Measurements from ENCODE around the gene SLC44A1.
A peak's percentile ranks its signal among the peaks of the same experiment; 100 is the strongest.

SLC44A1 gene

GRCh38 chr9:105290954-105291353 lies 46.5 kb downstream of the SLC44A1 start:
- Mint-ChIP-seq H3K4me3 (no peak overlapping the region), H3K4me1 (ENCODE audit: low read depth) (peaks cover 63% of the 10 kb centered on the region), H3K27me3 (no peaks in the 10 kb centered on the region), H3K27ac (no peak overlapping the region), H3K36me3 (ENCODE audit: low read depth) (peaks cover 17% of the 10 kb centered on the region), H3K9me3 (no peaks in the 10 kb centered on the region)
- intact Hi-C loops (cut with micrococcal nuclease): no loop called here

GRCh38 chr9:105291422-105291859 lies 47.0 kb downstream of the SLC44A1 start:
- H3K4me3 Mint-ChIP-seq: no peak overlapping the region
- peaks cover 65% of the 10 kb centered on the region for H3K4me1 Mint-ChIP-seq (ENCODE audit: low read depth)
- no peak overlapping the region for H3K27ac Mint-ChIP-seq
- intact Hi-C loops (cut with micrococcal nuclease): no loop called here
- no peaks in the 10 kb centered on the region for H3K27me3 Mint-ChIP-seq
- no peaks in the 10 kb centered on the region for H3K9me3 Mint-ChIP-seq
- H3K36me3 Mint-ChIP-seq (ENCODE audit: low read depth): peaks cover 13% of the 10 kb centered on the region

- Mint-ChIP-seq H3K27ac (no peak overlapping the region), H3K27me3 (no peaks in the 10 kb centered on the region), H3K4me3 (no peak overlapping the region), H3K4me1 (ENCODE audit: low read depth) (peaks cover 70% of the 10 kb centered on the region), H3K9me3 (no peaks in the 10 kb centered on the region), H3K36me3 (ENCODE audit: low read depth) (peaks cover 13% of the 10 kb centered on the region)
- intact Hi-C loops (cut with micrococcal nuclease): no loop called here
Observed at GRCh38 chr9:105291938-105292337, 47.5 kb downstream of the SLC44A1 start.

- peaks cover 23% of the 10 kb centered on the region for H3K36me3 Mint-ChIP-seq (ENCODE audit: low read depth)
- intact Hi-C loops (cut with micrococcal nuclease): no loop called here
Observed at GRCh38 chr9:105293408-105293807, 49.0 kb downstream of the SLC44A1 start.

DNA sequence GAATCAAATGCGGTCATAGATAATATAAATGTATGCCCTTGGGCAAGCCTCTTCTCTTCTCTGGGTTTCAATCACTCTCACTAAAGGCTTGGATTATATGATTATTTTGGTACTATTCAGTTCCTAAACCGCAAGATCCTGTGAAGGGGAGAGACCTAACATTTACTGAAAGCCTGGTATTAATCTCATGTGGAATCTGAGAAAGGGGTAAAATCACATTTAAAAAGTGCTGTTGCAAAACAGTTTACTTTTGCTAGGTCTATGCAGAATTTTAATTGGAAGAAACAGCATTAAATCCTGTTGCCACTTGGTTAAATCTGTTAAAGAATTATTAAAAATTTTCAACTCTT lies 50.7 kb downstream of the SLC44A1 start:
- Mint-ChIP-seq H3K4me1 (ENCODE audit: low read depth) (peaks cover 90% of the 10 kb centered on the region), H3K4me3 (no peak overlapping the region), H3K9me3 (no peaks in the 10 kb centered on the region), H3K27me3 (no peaks in the 10 kb centered on the region), H3K36me3 (ENCODE audit: low read depth) (peaks cover 41% of the 10 kb centered on the region), H3K27ac (peak overlapping the region; percentile 80)
- intact Hi-C loops (cut with micrococcal nuclease): no loop called here

More at GRCh38 chr9:105293408-105293807, 49.0 kb downstream of the SLC44A1 start:
- peaks cover 84% of the 10 kb centered on the region for H3K4me1 Mint-ChIP-seq (ENCODE audit: low read depth)
- H3K4me3 Mint-ChIP-seq: no peak overlapping the region
- H3K27me3 Mint-ChIP-seq: no peaks in the 10 kb centered on the region
- no peaks in the 10 kb centered on the region for H3K9me3 Mint-ChIP-seq
- no peak overlapping the region for H3K27ac Mint-ChIP-seq

- no peaks in the 10 kb centered on the region for H3K27me3 Mint-ChIP-seq
- H3K4me3 Mint-ChIP-seq: no peak overlapping the region
- H3K4me1 Mint-ChIP-seq (ENCODE audit: low read depth): peaks cover 84% of the 10 kb centered on the region
- peaks cover 49% of the 10 kb centered on the region for H3K36me3 Mint-ChIP-seq (ENCODE audit: low read depth)
- no peaks in the 10 kb centered on the region for H3K9me3 Mint-ChIP-seq
- intact Hi-C loops (cut with micrococcal nuclease): no loop called here
- peak overlapping the region; percentile 52 for H3K27ac Mint-ChIP-seq
Observed at GRCh38 chr9:105295986-105296385, 51.5 kb downstream of the SLC44A1 start.

DNA sequence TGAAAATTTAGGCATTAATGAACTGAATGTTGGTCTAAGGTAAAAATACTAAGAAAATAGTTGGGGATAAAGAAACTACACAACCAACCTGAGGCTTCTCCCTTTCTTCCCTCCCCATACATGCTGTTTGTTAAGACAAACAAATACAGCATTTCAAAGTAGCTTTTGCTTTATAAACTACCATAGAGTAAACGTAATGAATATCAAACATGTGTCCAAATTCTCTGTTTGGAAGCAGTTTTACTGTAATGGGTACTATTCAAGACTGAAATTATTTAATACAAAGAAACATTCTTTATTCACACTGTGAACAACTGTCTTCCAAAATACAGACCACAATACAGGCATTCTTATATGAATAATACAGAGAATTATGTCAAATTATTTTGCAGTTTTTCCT lies 52.0 kb downstream of the SLC44A1 start:
- Mint-ChIP-seq H3K27ac (peak overlapping the region; percentile 52), H3K4me3 (no peak overlapping the region), H3K9me3 (no peaks in the 10 kb centered on the region), H3K4me1 (ENCODE audit: low read depth) (peaks cover 80% of the 10 kb centered on the region), H3K27me3 (no peaks in the 10 kb centered on the region), H3K36me3 (ENCODE audit: low read depth) (peaks cover 47% of the 10 kb centered on the region)
- intact Hi-C loops (cut with micrococcal nuclease): no loop called here

DNA sequence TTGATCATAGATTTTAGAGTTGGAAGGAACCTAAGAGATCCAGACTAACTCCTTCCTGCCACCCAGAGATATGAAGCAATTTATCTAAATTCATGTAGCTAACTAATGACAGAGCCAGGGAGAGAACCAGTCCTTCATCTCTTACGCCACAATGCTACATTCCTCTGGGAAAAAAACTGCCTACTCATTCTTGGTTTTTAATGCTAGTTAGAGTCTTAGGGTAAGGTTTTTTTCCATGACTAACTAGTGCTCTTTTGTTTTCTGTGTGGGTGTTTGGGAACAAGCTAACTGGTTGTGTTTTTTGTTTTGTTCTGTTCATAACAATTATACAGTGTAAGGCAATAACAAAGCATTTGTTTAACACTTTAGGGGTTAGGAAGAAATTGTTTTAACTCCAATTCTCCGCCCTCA lies 52.4 kb downstream of the SLC44A1 start:
- intact Hi-C loops (cut with micrococcal nuclease): no loop called here
- peak overlapping the region; percentile 52 for H3K27ac Mint-ChIP-seq
- peaks cover 47% of the 10 kb centered on the region for H3K36me3 Mint-ChIP-seq (ENCODE audit: low read depth)

DNA sequence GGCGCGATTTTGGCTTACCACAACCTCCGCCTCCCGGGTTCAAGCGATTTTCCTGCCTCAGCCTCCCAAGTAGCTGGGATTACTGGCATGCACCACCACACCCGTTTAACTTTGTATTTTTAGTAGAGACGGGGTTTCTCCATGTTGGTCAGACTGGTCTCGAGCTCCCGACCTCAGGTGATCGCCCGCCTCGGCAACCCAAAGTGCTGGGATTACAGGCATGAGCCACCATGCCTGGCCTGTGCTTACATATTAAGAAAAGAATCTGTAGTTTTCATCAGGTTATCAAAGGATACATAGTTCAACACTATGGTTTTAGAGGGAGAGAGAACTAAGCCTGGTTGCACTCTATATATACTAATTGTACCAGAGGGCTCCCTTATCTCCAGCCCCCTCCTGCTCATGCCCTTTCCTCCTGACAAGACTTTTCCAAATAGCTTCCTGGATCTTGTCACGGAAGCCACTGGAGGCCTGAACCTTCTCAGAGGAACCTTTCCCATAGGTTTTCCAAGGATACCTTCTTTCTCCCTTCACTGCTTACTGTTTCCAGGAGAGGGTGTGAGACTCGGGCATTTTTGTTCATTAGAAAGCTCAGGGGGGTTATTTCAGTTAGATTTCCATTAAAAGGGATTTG lies 53.1 kb downstream of the SLC44A1 start:
- Mint-ChIP-seq H3K4me3 (no peak overlapping the region), H3K27ac (peak overlapping the region; percentile 52), H3K4me1 (ENCODE audit: low read depth) (peaks cover 80% of the 10 kb centered on the region), H3K27me3 (no peaks in the 10 kb centered on the region), H3K36me3 (ENCODE audit: low read depth) (peaks cover 54% of the 10 kb centered on the region), H3K9me3 (no peaks in the 10 kb centered on the region)
- intact Hi-C loops (cut with micrococcal nuclease): no loop called here

More for the DNA sequence above, 52.4 kb downstream of the SLC44A1 start:
- Mint-ChIP-seq H3K9me3 (no peaks in the 10 kb centered on the region), H3K4me1 (ENCODE audit: low read depth) (peaks cover 79% of the 10 kb centered on the region), H3K27me3 (no peaks in the 10 kb centered on the region), H3K4me3 (no peak overlapping the region)

- intact Hi-C loops (cut with micrococcal nuclease): no loop called here
Observed at GRCh38 chr9:105299190-105299854, 54.9 kb downstream of the SLC44A1 start.

GRCh38 chr9:105302728-105303127 lies 58.3 kb downstream of the SLC44A1 start:
- intact Hi-C loops (cut with micrococcal nuclease): no loop called here
- Mint-ChIP-seq H3K36me3 (ENCODE audit: low read depth) (peaks cover 63% of the 10 kb centered on the region), H3K9me3 (no peaks in the 10 kb centered on the region), H3K27ac (no peak overlapping the region), H3K4me3 (no peak overlapping the region), H3K27me3 (no peaks in the 10 kb centered on the region), H3K4me1 (ENCODE audit: low read depth) (peaks cover 64% of the 10 kb centered on the region)

More at GRCh38 chr9:105299190-105299854, 54.9 kb downstream of the SLC44A1 start:
- Mint-ChIP-seq H3K4me1 (ENCODE audit: low read depth) (peaks cover 80% of the 10 kb centered on the region), H3K4me3 (no peak overlapping the region), H3K27me3 (no peaks in the 10 kb centered on the region), H3K9me3 (no peaks in the 10 kb centered on the region), H3K27ac (peak overlapping the region; percentile 74), H3K36me3 (ENCODE audit: low read depth) (peaks cover 68% of the 10 kb centered on the region)

- Mint-ChIP-seq H3K4me1 (ENCODE audit: low read depth) (peaks cover 45% of the 10 kb centered on the region), H3K9me3 (no peaks in the 10 kb centered on the region), H3K36me3 (ENCODE audit: low read depth) (peaks cover 34% of the 10 kb centered on the region), H3K27me3 (no peaks in the 10 kb centered on the region), H3K4me3 (no peak overlapping the region), H3K27ac (peak overlapping the region; percentile 51)
- intact Hi-C loops (cut with micrococcal nuclease): no loop called here
Observed at GRCh38 chr9:105305856-105306255, 61.4 kb downstream of the SLC44A1 start.

- Mint-ChIP-seq H3K27me3 (no peaks in the 10 kb centered on the region), H3K4me1 (ENCODE audit: low read depth) (peaks cover 45% of the 10 kb centered on the region), H3K27ac (peak overlapping the region; percentile 51), H3K4me3 (no peak overlapping the region), H3K9me3 (no peaks in the 10 kb centered on the region), H3K36me3 (ENCODE audit: low read depth) (peaks cover 33% of the 10 kb centered on the region)
- intact Hi-C loops (cut with micrococcal nuclease): no loop called here
Observed at GRCh38 chr9:105306351-105307140, 62.1 kb downstream of the SLC44A1 start.

- H3K36me3 Mint-ChIP-seq (ENCODE audit: low read depth): peaks cover 33% of the 10 kb centered on the region
- peaks cover 37% of the 10 kb centered on the region for H3K4me1 Mint-ChIP-seq (ENCODE audit: low read depth)
- no peaks in the 10 kb centered on the region for H3K27me3 Mint-ChIP-seq
- H3K9me3 Mint-ChIP-seq: no peaks in the 10 kb centered on the region
- no peak overlapping the region for H3K27ac Mint-ChIP-seq
- intact Hi-C loops (cut with micrococcal nuclease): no loop called here
- no peak overlapping the region for H3K4me3 Mint-ChIP-seq
Observed at GRCh38 chr9:105307591-105308130, 63.2 kb downstream of the SLC44A1 start.

All from dendritic cell treated with granulocyte-macrophage colony-stimulating factor and Interleukin-4, amounts not matched to agents 40 ng/mL and 50 ng/mL, for 4 days (primary cell).